ENCODE data around the gene FBXW5. TPM values are rescaled to one million over a fixed set of nuclear protein-coding genes. Genes with fewer than 3 reads are reported as not detected.

Gene FBXW5
- total RNA-seq, 2 experiments from 2014 or later, result 63.3 to 89.6 TPM

- ChIA-PET POLR2A (no interaction called here), CTCF (ENCODE audit: unreplicated experiment) (no interaction called here)
- Histone ChIP-seq H3K36me3 (ENCODE audit: insufficient read depth, low read length) (no peaks in the 10 kb centered on the region), H3K4me2 (ENCODE audit: low read length) (no peak overlapping the region), H3K79me2 (ENCODE audit: insufficient read depth, low read depth, low read length) (no peaks in the 10 kb centered on the region), H4K20me1 (ENCODE audit: insufficient read depth, low read length) (no peaks in the 10 kb centered on the region), H3K4me1 (ENCODE audit: insufficient read depth, low read length, poor library complexity, severe bottlenecking) (no peaks in the 10 kb centered on the region), H3K4me3 (ENCODE audit: low read depth, low read length, poor library complexity, severe bottlenecking) (no peak overlapping the region), H2AFZ (ENCODE audit: low read length) (no peak overlapping the region), H3K9me3 (ENCODE audit: low read length) (no peaks in the 10 kb centered on the region), H3K9me2 (ENCODE audit: insufficient read depth, low read length) (no peaks in the 10 kb centered on the region), H3K27ac (ENCODE audit: low read depth, low read length, poor library complexity, severe bottlenecking) (no peak overlapping the region)
- no TSS peak for BruUV-seq (replicated peaks)
- DNase-seq (ENCODE audit: low spot score), result no peak
- intact Hi-C loops (cut with micrococcal nuclease; ENCODE audit: unreplicated experiment), result no loop called here
- TF ChIP-seq CTCF (conservative IDR thresholded peaks at IDR 0.05; ENCODE audit: low read length) (no peak), EZH2phosphoT487 (IDR thresholded peaks at IDR 0.05; ENCODE audit: borderline replicate concordance, low read depth, low read length) (no peak)
These were observed 11.4 kb upstream of the FBXW5 start for GRCh38 chr9:136955943-136956335.

- H4K20me1 ChIP-seq (ENCODE audit: insufficient read depth, low read length), result no peaks in the 10 kb centered on the region
- TF ChIP-seq CTCF (conservative IDR thresholded peaks at IDR 0.05; ENCODE audit: low read length) (no peak), EZH2phosphoT487 (IDR thresholded peaks at IDR 0.05; ENCODE audit: borderline replicate concordance, low read depth, low read length) (no peak)
- H3K36me3 ChIP-seq (ENCODE audit: insufficient read depth, low read length), result no peaks in the 10 kb centered on the region
- H3K4me3 ChIP-seq (ENCODE audit: low read depth, low read length, poor library complexity, severe bottlenecking), result no peak overlapping the region
- H2AFZ ChIP-seq (ENCODE audit: low read length), result no peak overlapping the region
- peaks cover 4% of the 10 kb centered on the region for H3K4me1 ChIP-seq (ENCODE audit: insufficient read depth, low read length, poor library complexity, severe bottlenecking)
- ChIA-PET CTCF (ENCODE audit: unreplicated experiment) (no interaction called here), POLR2A (no interaction called here)
- no peaks in the 10 kb centered on the region for H3K9me3 ChIP-seq (ENCODE audit: low read length)
- no peak overlapping the region for H3K27ac ChIP-seq (ENCODE audit: low read depth, low read length, poor library complexity, severe bottlenecking)
- H3K4me2 ChIP-seq (ENCODE audit: low read length), result no peak overlapping the region
- DNase-seq (ENCODE audit: low spot score), result no peak
- no TSS peak for BruUV-seq (replicated peaks)
- intact Hi-C loops (cut with micrococcal nuclease; ENCODE audit: unreplicated experiment), result no loop called here
- no peaks in the 10 kb centered on the region for H3K79me2 ChIP-seq (ENCODE audit: insufficient read depth, low read depth, low read length)
- no peaks in the 10 kb centered on the region for H3K9me2 ChIP-seq (ENCODE audit: insufficient read depth, low read length)
These were observed 10.8 kb upstream of the FBXW5 start for GRCh38 chr9:136955202-136955942.

GRCh38 chr9:136954270-136955083 is 9.9 kb upstream of the FBXW5 start:
- Histone ChIP-seq H3K4me2 (ENCODE audit: low read length) (no peak overlapping the region), H3K9me3 (ENCODE audit: low read length) (no peaks in the 10 kb centered on the region), H3K27ac (ENCODE audit: low read depth, low read length, poor library complexity, severe bottlenecking) (no peak overlapping the region), H2AFZ (ENCODE audit: low read length) (no peak overlapping the region), H3K79me2 (ENCODE audit: insufficient read depth, low read depth, low read length) (no peaks in the 10 kb centered on the region), H3K36me3 (ENCODE audit: insufficient read depth, low read length) (no peaks in the 10 kb centered on the region), H3K4me1 (ENCODE audit: insufficient read depth, low read length, poor library complexity, severe bottlenecking) (peaks cover 7% of the 10 kb centered on the region), H4K20me1 (ENCODE audit: insufficient read depth, low read length) (no peaks in the 10 kb centered on the region), H3K4me3 (ENCODE audit: low read depth, low read length, poor library complexity, severe bottlenecking) (no peak overlapping the region), H3K9me2 (ENCODE audit: insufficient read depth, low read length) (no peaks in the 10 kb centered on the region)
- no peak for DNase-seq (ENCODE audit: low spot score)
- ChIA-PET CTCF (ENCODE audit: unreplicated experiment) (no interaction called here), POLR2A (no interaction called here)
- intact Hi-C loops (cut with micrococcal nuclease; ENCODE audit: unreplicated experiment), result no loop called here
- TF ChIP-seq EZH2phosphoT487 (IDR thresholded peaks at IDR 0.05; ENCODE audit: borderline replicate concordance, low read depth, low read length), result no peak
- no peak for TF ChIP-seq CTCF (conservative IDR thresholded peaks at IDR 0.05; ENCODE audit: low read length)
- no TSS peak for BruUV-seq (replicated peaks)
